ENCODE measurements around the gene KCNJ6. TPM values are rescaled to one million over a fixed set of nuclear protein-coding genes. Genes with fewer than 3 reads are reported as not detected.

KCNJ6 gene
- total and polyA plus RNA-seq, 4 donors: 0.16 TPM; not detected in 3

DNA sequence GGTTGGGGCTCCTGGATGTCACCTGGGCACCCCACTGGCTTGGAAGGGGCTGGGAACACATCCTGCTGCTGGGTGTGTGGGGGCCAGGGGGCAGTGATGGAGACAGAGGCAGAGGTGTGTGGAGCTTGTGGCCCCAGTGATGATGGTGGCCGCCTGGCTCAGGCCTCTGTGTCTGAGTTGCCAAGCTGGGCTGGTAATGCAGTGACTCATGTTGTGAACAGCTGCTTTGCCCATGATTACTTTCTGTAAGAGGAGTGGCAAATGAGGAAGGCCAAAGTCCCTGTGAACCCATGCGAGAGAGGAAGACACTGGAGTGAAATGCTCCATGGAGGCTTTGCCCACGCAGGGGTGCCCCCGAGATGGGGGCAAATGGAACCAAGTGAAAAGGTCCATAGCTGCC lies 86.8 kb downstream of the KCNJ6 start:
- no peaks in the 10 kb centered on the region for H3K4me1 ChIP-seq (ENCODE audit: control insufficient read depth in 1 of 2, insufficient read depth in 2 of 2, low read length in 2 of 2)
- peak in 1 of 2 donors; percentile 68 for DNase-seq
- ATAC-seq (ENCODE audit: low FRiP score): peak; percentile 53
- intact Hi-C loops (cut with DNase I): no loop called here
- H3K27me3 ChIP-seq (ENCODE audit: control insufficient read depth in 1 of 2, insufficient read depth in 2 of 2, low read length in 1 of 2): no peaks in the 10 kb centered on the region
- H3K36me3 ChIP-seq (ENCODE audit: control insufficient read depth in 1 of 2, insufficient read depth in 2 of 2, low read length in 1 of 2): no peaks in the 10 kb centered on the region
- WGBS, 2 donors: 61 to 70% methylated on average over 4 of the region's 4 CpGs
- H3K9me3 ChIP-seq (ENCODE audit: control insufficient read depth, low read length): no peaks in the 10 kb centered on the region
- no peak overlapping the region for H3K27ac ChIP-seq (ENCODE audit: low read depth in 1 of 2, low read length in 2 of 2)
- H3K4me3 ChIP-seq (ENCODE audit: low read length in 2 of 2): no peak overlapping the region

DNA sequence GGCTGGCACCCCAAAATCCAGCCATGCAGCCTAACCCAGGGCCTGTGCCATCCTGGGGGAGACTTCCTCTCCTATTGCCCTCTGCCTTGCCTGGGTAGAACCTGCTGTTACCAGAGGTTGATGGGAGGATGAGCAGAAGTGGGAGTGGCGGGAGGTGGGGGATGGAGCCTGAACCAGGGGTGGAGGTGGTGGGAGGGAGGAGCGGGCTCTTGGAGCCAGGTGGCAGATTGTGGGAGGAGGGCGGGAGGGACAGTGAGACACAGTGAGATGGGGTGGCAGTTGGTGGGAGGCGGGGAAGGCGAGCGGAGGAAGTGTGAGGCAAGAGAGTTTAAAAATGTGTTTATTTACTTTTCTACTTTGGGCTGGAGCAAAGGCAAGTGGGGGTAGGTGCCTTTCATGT lies 87.3 kb downstream of the KCNJ6 start:
- ATAC-seq (ENCODE audit: low FRiP score) (no peak), DNase-seq (no peak)
- H3K9me3 ChIP-seq (ENCODE audit: control insufficient read depth, low read length): no peaks in the 10 kb centered on the region
- H3K4me3 ChIP-seq (ENCODE audit: low read length in 2 of 2): no peak overlapping the region
- H3K27ac ChIP-seq (ENCODE audit: low read depth in 1 of 2, low read length in 2 of 2): no peak overlapping the region
- intact Hi-C loops (cut with DNase I): no loop called here
- 73 to 90% methylated on average over 6 of the region's 6 CpGs for WGBS, 2 donors
- H3K4me1 ChIP-seq (ENCODE audit: control insufficient read depth in 1 of 2, insufficient read depth in 2 of 2, low read length in 2 of 2): no peaks in the 10 kb centered on the region
- no peaks in the 10 kb centered on the region for H3K36me3 ChIP-seq (ENCODE audit: control insufficient read depth in 1 of 2, insufficient read depth in 2 of 2, low read length in 1 of 2)
- H3K27me3 ChIP-seq (ENCODE audit: control insufficient read depth in 1 of 2, insufficient read depth in 2 of 2, low read length in 1 of 2): no peaks in the 10 kb centered on the region

DNA sequence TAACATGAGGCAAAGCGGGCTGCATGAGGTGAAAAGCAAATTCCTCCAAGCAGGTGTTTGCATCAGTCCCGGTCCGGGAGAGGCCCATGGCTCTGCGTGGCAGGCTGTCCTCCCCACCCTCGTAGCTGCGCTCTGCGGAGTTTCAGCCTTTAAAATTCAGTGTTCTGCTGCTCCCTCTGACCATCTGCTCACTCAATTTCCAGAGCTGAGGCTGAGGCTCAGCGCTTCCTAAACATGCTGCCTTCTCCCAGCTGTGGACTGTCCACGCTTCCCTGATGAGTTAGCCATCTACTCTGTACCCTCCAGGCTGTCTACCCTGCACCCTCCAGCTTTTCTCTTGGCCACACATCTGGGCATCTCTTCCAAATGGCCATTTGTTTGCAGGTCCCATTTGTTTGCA lies 87.7 kb downstream of the KCNJ6 start:
- H3K27me3 ChIP-seq (ENCODE audit: control insufficient read depth in 1 of 2, insufficient read depth in 2 of 2, low read length in 1 of 2): no peaks in the 10 kb centered on the region
- DNase-seq: no peak
- H3K4me1 ChIP-seq (ENCODE audit: control insufficient read depth in 1 of 2, insufficient read depth in 2 of 2, low read length in 2 of 2): no peaks in the 10 kb centered on the region
- WGBS, 2 donors: 62 to 76% methylated on average over 9 of the region's 9 CpGs
- no peaks in the 10 kb centered on the region for H3K9me3 ChIP-seq (ENCODE audit: control insufficient read depth, low read length)
- intact Hi-C loops (cut with DNase I): no loop called here
- no peak overlapping the region for H3K4me3 ChIP-seq (ENCODE audit: low read length in 2 of 2)
- no peak overlapping the region for H3K27ac ChIP-seq (ENCODE audit: low read depth in 1 of 2, low read length in 2 of 2)
- no peaks in the 10 kb centered on the region for H3K36me3 ChIP-seq (ENCODE audit: control insufficient read depth in 1 of 2, insufficient read depth in 2 of 2, low read length in 1 of 2)
- ATAC-seq (ENCODE audit: low FRiP score): no peak

DNA sequence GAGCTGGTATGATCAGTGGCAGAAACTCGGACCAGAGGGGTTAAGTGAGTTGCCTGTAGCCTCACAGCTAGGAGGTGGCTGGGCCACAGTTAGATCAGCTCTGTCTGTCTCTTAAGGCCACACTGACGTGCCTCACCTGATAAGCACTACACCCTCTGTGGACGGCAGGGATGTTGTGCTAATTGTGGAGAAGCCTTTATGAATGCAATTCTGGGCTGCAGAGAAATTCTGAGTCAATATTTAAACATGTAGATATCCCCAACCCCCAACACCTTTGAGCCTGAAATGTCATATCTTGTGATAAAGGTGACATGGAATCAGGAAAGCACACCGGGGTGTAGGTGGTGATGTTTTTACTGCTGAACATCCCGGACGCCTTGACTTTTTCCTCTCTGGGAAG lies 88.3 kb downstream of the KCNJ6 start:
- Histone ChIP-seq H3K27ac (ENCODE audit: low read depth in 1 of 2, low read length in 2 of 2) (no peak overlapping the region), H3K4me1 (ENCODE audit: control insufficient read depth in 1 of 2, insufficient read depth in 2 of 2, low read length in 2 of 2) (no peaks in the 10 kb centered on the region), H3K27me3 (ENCODE audit: control insufficient read depth in 1 of 2, insufficient read depth in 2 of 2, low read length in 1 of 2) (peaks cover 0 to 2% of the 10 kb centered on the region in 2 donors), H3K4me3 (ENCODE audit: low read length in 2 of 2) (no peak overlapping the region), H3K9me3 (ENCODE audit: control insufficient read depth, low read length) (no peaks in the 10 kb centered on the region), H3K36me3 (ENCODE audit: control insufficient read depth in 1 of 2, insufficient read depth in 2 of 2, low read length in 1 of 2) (no peaks in the 10 kb centered on the region)
- 79 to 83% methylated on average over 6 of the region's 6 CpGs for WGBS, 2 donors
- ATAC-seq (ENCODE audit: low FRiP score) (no peak), DNase-seq (no peak)
- intact Hi-C loops (cut with DNase I): no loop called here

DNA sequence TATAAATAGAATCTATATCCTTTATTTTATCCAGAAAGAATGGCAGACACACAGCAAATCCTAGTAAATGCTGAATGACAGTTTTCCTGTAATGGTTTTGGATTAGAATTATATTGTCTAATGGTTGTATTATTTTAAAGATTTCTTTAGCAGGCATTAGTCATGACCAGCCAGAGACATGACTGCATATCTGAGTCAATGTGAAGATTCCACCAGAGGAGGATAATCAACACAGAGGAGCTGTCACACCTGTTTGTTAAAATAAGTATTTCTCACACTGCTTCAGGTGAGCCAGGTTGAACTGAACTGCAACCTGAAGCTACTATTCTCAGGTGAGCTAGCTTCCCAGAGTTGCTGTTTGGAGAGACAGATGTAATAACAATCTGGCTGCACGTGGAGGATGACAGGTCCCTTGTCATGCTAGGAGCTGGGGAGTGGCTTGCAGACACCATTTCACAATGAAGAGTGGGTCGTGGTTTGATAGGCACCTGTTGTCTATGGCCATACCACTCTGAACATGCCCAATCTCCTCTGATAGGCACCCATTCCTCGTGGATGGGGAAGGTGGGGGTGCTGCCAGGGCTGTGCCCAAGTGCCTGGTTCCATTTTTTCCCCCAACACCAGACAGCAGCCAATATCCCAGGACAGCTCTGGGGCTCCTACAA lies 94.3 kb downstream of the KCNJ6 start:
- ATAC-seq (ENCODE audit: low FRiP score): no peak
- WGBS, 2 donors: 54 to 66% methylated on average over 3 of the region's 3 CpGs
- no peak for DNase-seq
- Histone ChIP-seq H3K27ac (ENCODE audit: low read depth in 1 of 2, low read length in 2 of 2) (no peak overlapping the region), H3K27me3 (ENCODE audit: control insufficient read depth in 1 of 2, insufficient read depth in 2 of 2, low read length in 1 of 2) (peaks cover 0 to 2% of the 10 kb centered on the region in 2 donors), H3K4me3 (ENCODE audit: low read length in 2 of 2) (no peak overlapping the region), H3K4me1 (ENCODE audit: control insufficient read depth in 1 of 2, insufficient read depth in 2 of 2, low read length in 2 of 2) (no peaks in the 10 kb centered on the region), H3K9me3 (ENCODE audit: control insufficient read depth, low read length) (no peaks in the 10 kb centered on the region), H3K36me3 (ENCODE audit: control insufficient read depth in 1 of 2, insufficient read depth in 2 of 2, low read length in 1 of 2) (no peaks in the 10 kb centered on the region)
- intact Hi-C loops (cut with DNase I): no loop called here

DNA sequence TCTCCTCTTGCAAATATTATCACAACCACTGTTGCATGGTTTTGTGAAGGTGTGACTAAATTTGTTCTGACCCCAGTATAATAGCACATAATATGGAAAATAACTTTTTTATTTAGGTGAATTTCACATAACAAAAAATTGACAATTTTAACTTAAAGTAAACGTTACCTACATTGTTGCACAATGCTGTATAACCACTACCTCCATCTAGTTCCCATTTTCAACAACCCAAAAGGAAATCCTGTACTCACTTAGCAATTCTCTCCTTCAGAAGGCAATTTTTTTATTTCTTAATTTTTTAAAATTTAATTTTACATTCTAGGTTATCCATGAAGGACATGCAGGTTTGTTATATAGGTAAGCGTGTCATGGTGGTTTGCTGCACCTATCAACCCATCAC lies 95.2 kb downstream of the KCNJ6 start:
- Histone ChIP-seq H3K27me3 (ENCODE audit: control insufficient read depth in 1 of 2, insufficient read depth in 2 of 2, low read length in 1 of 2) (peaks cover 0 to 2% of the 10 kb centered on the region in 2 donors), H3K4me1 (ENCODE audit: control insufficient read depth in 1 of 2, insufficient read depth in 2 of 2, low read length in 2 of 2) (no peaks in the 10 kb centered on the region), H3K9me3 (ENCODE audit: control insufficient read depth, low read length) (no peaks in the 10 kb centered on the region), H3K27ac (ENCODE audit: low read depth in 1 of 2, low read length in 2 of 2) (no peak overlapping the region), H3K36me3 (ENCODE audit: control insufficient read depth in 1 of 2, insufficient read depth in 2 of 2, low read length in 1 of 2) (no peaks in the 10 kb centered on the region), H3K4me3 (ENCODE audit: low read length in 2 of 2) (no peak overlapping the region)
- 87 to 90% methylated on average over 2 of the region's 2 CpGs for WGBS, 2 donors
- intact Hi-C loops (cut with DNase I): no loop called here
- ATAC-seq (ENCODE audit: low FRiP score): no peak
- no peak for DNase-seq

DNA sequence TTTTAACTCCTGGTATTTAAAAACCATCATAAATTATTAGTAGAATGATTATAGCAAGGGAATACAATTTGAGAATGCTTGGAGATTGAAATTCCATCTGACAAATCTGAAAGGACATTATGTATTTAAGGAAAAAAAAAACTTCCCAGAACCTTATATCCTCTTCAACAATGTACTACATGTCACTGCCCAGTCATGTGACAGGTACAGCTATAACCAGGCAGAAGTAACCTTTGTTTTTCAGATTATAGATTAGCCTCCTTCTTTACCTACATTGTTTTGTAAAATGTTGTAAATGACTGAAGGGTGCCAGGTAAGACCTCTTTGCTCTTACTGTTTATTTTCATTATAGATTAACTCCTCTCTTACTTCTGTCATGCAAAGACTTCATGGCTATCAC lies 96.9 kb downstream of the KCNJ6 start:
- Histone ChIP-seq H3K9me3 (ENCODE audit: control insufficient read depth, low read length) (no peaks in the 10 kb centered on the region), H3K27me3 (ENCODE audit: control insufficient read depth in 1 of 2, insufficient read depth in 2 of 2, low read length in 1 of 2) (peaks cover 0 to 2% of the 10 kb centered on the region in 2 donors), H3K4me3 (ENCODE audit: low read length in 2 of 2) (no peak overlapping the region), H3K36me3 (ENCODE audit: control insufficient read depth in 1 of 2, insufficient read depth in 2 of 2, low read length in 1 of 2) (no peaks in the 10 kb centered on the region), H3K27ac (ENCODE audit: low read depth in 1 of 2, low read length in 2 of 2) (no peak overlapping the region), H3K4me1 (ENCODE audit: control insufficient read depth in 1 of 2, insufficient read depth in 2 of 2, low read length in 2 of 2) (no peaks in the 10 kb centered on the region)
- ATAC-seq (ENCODE audit: low FRiP score) (no peak), DNase-seq (no peak)
- intact Hi-C loops (cut with DNase I): no loop called here

DNA sequence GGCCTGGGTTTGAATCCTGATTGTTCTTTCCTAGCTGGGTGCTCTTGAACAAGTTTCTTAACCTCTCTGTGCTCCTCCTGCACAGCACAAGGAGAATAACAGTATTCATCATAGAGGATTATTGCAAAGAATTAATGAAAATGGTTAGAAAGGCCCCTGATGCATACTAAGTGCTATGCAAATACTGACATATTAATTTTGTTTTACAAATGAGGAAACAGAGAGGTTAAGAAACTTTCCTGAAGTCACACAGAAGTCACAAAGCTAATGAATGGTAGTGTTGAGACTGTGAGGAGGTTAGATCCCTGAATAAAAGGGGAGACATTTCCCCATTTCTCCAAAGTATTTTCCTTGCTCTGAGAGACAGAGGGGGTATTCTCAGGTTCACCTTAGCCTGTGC lies 99.0 kb downstream of the KCNJ6 start:
- no peak overlapping the region for H3K4me3 ChIP-seq (ENCODE audit: low read length in 2 of 2)
- H3K27ac ChIP-seq (ENCODE audit: low read depth in 1 of 2, low read length in 2 of 2): no peak overlapping the region
- intact Hi-C loops (cut with DNase I): no loop called here
- H3K9me3 ChIP-seq (ENCODE audit: control insufficient read depth, low read length): no peaks in the 10 kb centered on the region
- no peaks in the 10 kb centered on the region for H3K4me1 ChIP-seq (ENCODE audit: control insufficient read depth in 1 of 2, insufficient read depth in 2 of 2, low read length in 2 of 2)
- no peaks in the 10 kb centered on the region for H3K36me3 ChIP-seq (ENCODE audit: control insufficient read depth in 1 of 2, insufficient read depth in 2 of 2, low read length in 1 of 2)
- no peaks in the 10 kb centered on the region for H3K27me3 ChIP-seq (ENCODE audit: control insufficient read depth in 1 of 2, insufficient read depth in 2 of 2, low read length in 1 of 2)
- DNase-seq (no peak), ATAC-seq (ENCODE audit: low FRiP score) (no peak)

DNA sequence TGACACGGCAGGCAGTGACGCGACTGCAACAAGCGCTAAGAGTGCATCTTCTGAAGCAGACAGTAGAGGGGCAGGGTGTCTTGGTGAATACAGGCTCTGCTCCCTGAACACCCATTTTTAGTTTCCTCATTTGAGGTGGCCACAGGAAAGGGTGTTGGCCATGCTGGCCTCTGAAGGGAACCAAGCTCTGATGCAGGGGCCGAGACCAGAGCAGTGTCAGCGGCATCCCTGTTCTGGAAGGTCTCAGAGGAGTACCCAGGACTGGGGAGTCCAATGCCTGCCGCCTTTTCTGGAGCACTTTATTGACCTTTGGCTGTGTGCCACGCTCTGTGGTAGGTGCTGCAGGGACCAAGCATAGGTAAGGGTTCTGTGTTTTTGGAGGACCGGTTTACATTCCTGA lies 100.4 kb downstream of the KCNJ6 start:
- H3K4me1 ChIP-seq (ENCODE audit: control insufficient read depth in 1 of 2, insufficient read depth in 2 of 2, low read length in 2 of 2): no peaks in the 10 kb centered on the region
- intact Hi-C loops (cut with DNase I): no loop called here
- DNase-seq (no peak), ATAC-seq (ENCODE audit: low FRiP score) (no peak)
- H3K4me3 ChIP-seq (ENCODE audit: low read length in 2 of 2): no peak overlapping the region
- peaks cover 4% of the 10 kb centered on the region for H3K9me3 ChIP-seq (ENCODE audit: control insufficient read depth, low read length)
- H3K27ac ChIP-seq (ENCODE audit: low read depth in 1 of 2, low read length in 2 of 2): no peak overlapping the region
- 86 to 87% methylated on average over 9 of the region's 9 CpGs for WGBS, 2 donors
- H3K36me3 ChIP-seq (ENCODE audit: control insufficient read depth in 1 of 2, insufficient read depth in 2 of 2, low read length in 1 of 2): no peaks in the 10 kb centered on the region
- no peaks in the 10 kb centered on the region for H3K27me3 ChIP-seq (ENCODE audit: control insufficient read depth in 1 of 2, insufficient read depth in 2 of 2, low read length in 1 of 2)

Data from aorta (tissue), 5 donors.